OCI-LY3 (cell line): ENCODE data around the gene KCNA4.
A peak's percentile ranks its signal among the peaks of the same experiment; 100 is the strongest.

Experiments used
- CTCF ChIP-seq: fragments of 200-600, 300-600 bp; sonication (generic); IDR thresholded peaks from 2 replicates; pipeline ENCODE4 v1.5.1; 2014; ENCODE audit warnings: antibody characterized with exemption, low read length, low read depth
- EZH2phosphoT487 ChIP-seq: fragments of 200-600 bp; shearing (Covaris generic); IDR thresholded peaks from 2 replicates; pipeline ENCODE4 v1.6.1; 2018; ENCODE audit warnings: antibody characterized with exemption, mixed run types, low read depth

- TF ChIP-seq CTCF (peak; percentile 19; the same call in 1 of the 2 replicates), EZH2phosphoT487 (no peak)
These were observed 54.6 kb downstream of the KCNA4 start for GRCh38 chr11:29962243-29962642.
